H4 (cell line): ENCODE results near the gene PCDH18. TPM values are rescaled to one million over a fixed set of nuclear protein-coding genes. Genes with fewer than 3 reads are reported as not detected.

Experiments used
- DNase-seq: peaks from one replicate; pipeline ENCODE4 v3.0.0-alpha.2; 2015; ENCODE audit warnings: low spot score
- total RNA-seq: library from RNA; depleted of rRNA; stranded (reverse); fragments of >200 nt; shearing (Covaris generic); gene quantifications from 2 replicates; pipeline ENCODE4 v1.2.3, GENCODE V29; 2014

Gene PCDH18
- total RNA-seq, 1 experiment from 2014 or later, result 106 TPM

DNA sequence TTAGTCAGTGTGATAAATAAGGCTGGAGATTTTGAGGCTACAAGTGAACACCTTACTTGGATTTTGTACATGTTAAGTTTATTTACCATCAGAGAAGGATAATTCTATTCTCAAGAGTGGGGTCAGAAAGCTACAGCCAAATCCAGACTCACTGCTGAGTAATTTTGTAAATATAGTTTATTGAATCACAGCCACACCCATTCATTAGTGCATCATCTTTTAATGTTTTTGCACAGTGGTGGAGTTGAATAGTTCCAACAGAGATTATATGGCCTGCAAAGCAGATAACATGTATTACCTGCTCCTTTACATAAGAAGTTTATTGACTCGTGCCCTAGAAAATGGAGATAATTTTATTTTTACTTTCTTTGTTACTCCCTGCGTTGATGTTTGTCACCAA, 60.4 kb downstream of the PCDH18 start:
- no peak for DNase-seq

DNA sequence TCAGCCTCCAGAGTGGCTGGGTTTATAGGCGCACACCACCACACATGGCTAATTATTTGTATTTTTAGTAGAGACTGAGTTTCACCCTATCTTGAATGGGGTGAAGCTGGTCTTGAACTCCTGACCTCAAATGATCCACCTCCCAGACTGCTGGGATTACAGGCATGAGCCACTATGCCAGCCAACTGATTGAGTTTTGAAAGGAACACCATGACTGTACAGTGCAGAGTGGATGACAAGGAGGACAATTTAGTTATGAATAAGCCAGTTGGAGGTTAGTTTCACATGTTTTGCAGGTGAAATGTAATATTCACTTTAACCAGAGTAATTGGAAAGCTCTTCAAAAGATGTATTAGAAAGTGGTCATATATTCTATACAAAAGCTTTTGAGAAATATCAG, 60.8 kb downstream of the PCDH18 start:
- DNase-seq, result no peak

DNA sequence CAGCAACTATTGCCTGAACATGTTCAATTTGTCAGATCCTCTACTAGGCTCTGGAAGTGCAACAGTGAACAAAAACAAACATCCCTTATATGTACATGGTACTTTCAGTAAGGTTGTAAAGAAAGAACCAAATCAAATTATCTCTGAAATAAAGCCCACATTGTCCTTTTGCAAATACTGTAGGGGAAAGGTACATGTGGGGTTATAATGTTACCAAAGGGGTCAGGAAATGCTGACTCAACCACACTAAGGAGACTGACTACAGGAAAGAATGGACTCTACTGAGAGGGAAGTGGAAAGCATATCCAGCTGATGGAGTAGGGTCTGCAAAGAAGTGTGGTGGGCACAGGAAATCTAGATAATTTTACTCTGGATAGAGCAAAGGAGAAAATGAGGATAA, 61.5 kb downstream of the PCDH18 start:
- DNase-seq, result no peak
